Measurements from ENCODE around the gene SCP2D1. TPM values are rescaled to one million over a fixed set of nuclear protein-coding genes. Genes with fewer than 3 reads are reported as not detected.

SCP2D1 gene
- total RNA-seq, 1 experiment from 2014 or later = not detected

Other genes with a start within 250 kb of the SCP2D1 start
- 76.8 and 84.0 TPM in 2 replicates for gene SMIM26, start 246.4 kb upstream of the SCP2D1 start, total RNA-seq (2014; rRNA removed; shearing (Covaris generic))
- gene DTD1, start 225.7 kb upstream of the SCP2D1 start, total RNA-seq (2014; rRNA removed; shearing (Covaris generic)) = 65.4 and 66.2 TPM in 2 replicates

Measured in SJCRH30 (cell line).